HL-60 (cell line): ENCODE results near the gene NDUFA8.
A peak's percentile ranks its signal among the peaks of the same experiment; 100 is the strongest.

ENCODE experiments used
- DNase-seq, 2 experiments: peaks; one replicate each; pipeline ENCODE4 v3.0.0-alpha.2; 2010 to 2020; ENCODE audit warnings: low read depth in 1 of 2, low spot score in 1 of 2
- H3K27ac ChIP-seq: fragments of 250-450 bp; sonication (Bioruptor Pico); replicated peaks from 2 replicates; pipeline ENCODE4 v1.5.1; 2020; ENCODE audit warnings: mild to moderate bottlenecking, moderate library complexity
- H3K27me3 ChIP-seq: fragments of 250-450 bp; sonication (Bioruptor Pico); 2 replicates; pipeline ENCODE4 v1.5.1; 2021; ENCODE audit warnings: mild to moderate bottlenecking, moderate library complexity; ENCODE audit not compliant: insufficient read depth, poor library complexity, severe bottlenecking
- H3K4me3 ChIP-seq: replicated peaks from 2 replicates; pipeline ENCODE4 v1.5.1; 2011; ENCODE audit warnings: mild to moderate bottlenecking, control low read depth, low read length; ENCODE audit not compliant: insufficient read depth
- GABPA ChIP-seq: IDR thresholded peaks from 2 replicates; pipeline ENCODE4 v1.6.1; 2012; ENCODE audit warnings: low read depth
- POLR2AphosphoS5 ChIP-seq: IDR thresholded peaks from 2 replicates; pipeline ENCODE4 v1.6.1; 2012; ENCODE audit warnings: low read depth
- SPI1 ChIP-seq: IDR thresholded peaks from 2 replicates; pipeline ENCODE4 v1.6.1; 2012; ENCODE audit warnings: low read depth, mild to moderate bottlenecking, borderline replicate concordance
- TF ChIP-seq, protein P1 (sequence below): IDR thresholded peaks from 2 replicates; pipeline ENCODE4 v1.6.1; 2012; ENCODE audit warnings: low read depth; ENCODE audit not compliant: insufficient replicate concordance
- TF ChIP-seq, protein P2 (sequence below): IDR thresholded peaks from one replicate; pipeline ENCODE4 v1.5.1; 2011; ENCODE audit warnings: low read length, control low read depth, inconsistent platforms; ENCODE audit not compliant: insufficient read depth

NDUFA8 gene

DNA sequence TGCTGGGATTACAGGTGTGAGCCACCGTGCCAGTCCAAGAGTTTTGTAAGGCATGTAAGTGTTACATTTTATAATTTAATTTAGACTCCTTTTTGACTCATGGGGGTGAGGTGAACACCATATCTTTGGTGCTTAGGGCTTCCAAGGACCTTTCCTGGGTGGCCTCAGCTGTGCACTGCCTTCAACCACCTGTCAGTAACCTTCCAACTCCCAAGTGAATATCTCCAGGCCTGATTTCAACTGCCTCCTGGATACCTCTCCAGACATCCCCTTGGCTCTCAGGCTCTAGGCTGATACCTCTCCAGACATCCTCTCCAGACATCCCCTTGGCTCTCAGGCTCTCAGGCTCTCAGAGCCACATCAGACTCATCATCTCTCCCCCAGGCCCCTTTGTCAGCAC, 35.5 kb downstream of the NDUFA8 start:
- no peak for DNase-seq
- no peak overlapping the region for H3K4me3 ChIP-seq
- H3K27me3 ChIP-seq, result peaks cover 17% of the 10 kb centered on the region
- no peak for TF ChIP-seq GABPA
- TF ChIP-seq SPI1, result no peak
- TF ChIP-seq, protein P1, sequence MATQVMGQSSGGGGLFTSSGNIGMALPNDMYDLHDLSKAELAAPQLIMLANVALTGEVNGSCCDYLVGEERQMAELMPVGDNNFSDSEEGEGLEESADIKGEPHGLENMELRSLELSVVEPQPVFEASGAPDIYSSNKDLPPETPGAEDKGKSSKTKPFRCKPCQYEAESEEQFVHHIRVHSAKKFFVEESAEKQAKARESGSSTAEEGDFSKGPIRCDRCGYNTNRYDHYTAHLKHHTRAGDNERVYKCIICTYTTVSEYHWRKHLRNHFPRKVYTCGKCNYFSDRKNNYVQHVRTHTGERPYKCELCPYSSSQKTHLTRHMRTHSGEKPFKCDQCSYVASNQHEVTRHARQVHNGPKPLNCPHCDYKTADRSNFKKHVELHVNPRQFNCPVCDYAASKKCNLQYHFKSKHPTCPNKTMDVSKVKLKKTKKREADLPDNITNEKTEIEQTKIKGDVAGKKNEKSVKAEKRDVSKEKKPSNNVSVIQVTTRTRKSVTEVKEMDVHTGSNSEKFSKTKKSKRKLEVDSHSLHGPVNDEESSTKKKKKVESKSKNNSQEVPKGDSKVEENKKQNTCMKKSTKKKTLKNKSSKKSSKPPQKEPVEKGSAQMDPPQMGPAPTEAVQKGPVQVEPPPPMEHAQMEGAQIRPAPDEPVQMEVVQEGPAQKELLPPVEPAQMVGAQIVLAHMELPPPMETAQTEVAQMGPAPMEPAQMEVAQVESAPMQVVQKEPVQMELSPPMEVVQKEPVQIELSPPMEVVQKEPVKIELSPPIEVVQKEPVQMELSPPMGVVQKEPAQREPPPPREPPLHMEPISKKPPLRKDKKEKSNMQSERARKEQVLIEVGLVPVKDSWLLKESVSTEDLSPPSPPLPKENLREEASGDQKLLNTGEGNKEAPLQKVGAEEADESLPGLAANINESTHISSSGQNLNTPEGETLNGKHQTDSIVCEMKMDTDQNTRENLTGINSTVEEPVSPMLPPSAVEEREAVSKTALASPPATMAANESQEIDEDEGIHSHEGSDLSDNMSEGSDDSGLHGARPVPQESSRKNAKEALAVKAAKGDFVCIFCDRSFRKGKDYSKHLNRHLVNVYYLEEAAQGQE, result no peak
- no peak overlapping the region for H3K27ac ChIP-seq

DNA sequence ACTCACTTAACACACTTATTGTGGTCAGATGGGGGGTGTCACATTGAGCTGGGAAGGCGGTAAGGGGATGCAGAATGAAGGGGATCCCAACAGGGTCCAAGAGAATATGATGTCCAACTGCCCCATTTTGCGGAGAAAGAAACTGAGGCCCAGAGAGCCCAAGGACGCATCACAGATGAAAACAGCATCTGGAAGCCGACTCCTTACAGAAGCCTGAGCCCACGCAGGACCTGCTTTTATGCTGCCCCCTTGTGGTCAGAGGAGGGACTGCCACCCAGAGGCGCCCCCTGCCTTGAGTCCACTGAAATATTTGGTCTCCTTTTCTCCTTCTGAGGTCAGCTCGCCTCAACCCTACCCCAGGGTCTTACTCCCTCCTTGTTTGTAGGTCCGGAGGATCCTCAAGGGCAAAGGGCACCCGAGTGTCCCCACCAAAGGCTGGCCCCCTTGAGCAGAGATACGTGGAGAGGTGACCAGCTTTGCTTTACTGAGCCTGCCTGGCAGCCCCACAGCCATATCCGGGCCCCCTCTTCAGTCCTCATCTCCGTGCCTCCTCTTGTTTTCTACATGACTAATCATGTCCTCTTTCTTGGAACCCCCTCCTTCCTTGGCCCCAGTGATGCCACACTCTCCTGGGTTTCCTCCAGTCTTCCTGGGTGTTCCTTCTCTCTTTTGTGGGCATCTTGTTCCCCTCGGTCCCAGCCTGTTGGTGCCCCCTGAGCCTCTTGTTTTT, 36.5 kb downstream of the NDUFA8 start:
- H3K27ac ChIP-seq, result no peak overlapping the region
- H3K4me3 ChIP-seq, result no peak overlapping the region
- TF ChIP-seq, protein P2, sequence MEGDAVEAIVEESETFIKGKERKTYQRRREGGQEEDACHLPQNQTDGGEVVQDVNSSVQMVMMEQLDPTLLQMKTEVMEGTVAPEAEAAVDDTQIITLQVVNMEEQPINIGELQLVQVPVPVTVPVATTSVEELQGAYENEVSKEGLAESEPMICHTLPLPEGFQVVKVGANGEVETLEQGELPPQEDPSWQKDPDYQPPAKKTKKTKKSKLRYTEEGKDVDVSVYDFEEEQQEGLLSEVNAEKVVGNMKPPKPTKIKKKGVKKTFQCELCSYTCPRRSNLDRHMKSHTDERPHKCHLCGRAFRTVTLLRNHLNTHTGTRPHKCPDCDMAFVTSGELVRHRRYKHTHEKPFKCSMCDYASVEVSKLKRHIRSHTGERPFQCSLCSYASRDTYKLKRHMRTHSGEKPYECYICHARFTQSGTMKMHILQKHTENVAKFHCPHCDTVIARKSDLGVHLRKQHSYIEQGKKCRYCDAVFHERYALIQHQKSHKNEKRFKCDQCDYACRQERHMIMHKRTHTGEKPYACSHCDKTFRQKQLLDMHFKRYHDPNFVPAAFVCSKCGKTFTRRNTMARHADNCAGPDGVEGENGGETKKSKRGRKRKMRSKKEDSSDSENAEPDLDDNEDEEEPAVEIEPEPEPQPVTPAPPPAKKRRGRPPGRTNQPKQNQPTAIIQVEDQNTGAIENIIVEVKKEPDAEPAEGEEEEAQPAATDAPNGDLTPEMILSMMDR, result peak; percentile 99
- TF ChIP-seq GABPA, result no peak
- H3K27me3 ChIP-seq, result peaks cover 14% of the 10 kb centered on the region
- peak; percentile 56 to 69 for DNase-seq

DNA sequence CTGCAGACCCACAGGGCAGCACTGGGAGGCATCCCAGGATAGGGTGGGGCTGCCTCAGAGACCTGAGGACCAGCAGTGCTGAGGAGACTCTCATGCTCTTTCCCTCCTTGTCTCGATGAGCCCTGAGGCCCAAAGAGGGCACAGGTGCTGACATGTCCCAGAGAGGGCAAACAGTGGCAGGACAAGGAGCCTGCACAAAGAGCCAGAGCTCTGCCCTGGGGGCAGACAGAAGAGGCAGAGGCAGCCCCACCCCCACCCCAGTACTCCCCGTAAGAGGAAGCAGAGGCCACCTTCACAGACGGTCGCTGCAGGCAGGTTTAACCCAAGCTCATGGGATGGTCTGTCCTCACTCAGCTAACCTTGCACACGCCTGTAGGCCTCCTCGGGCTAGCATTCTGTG, 37.1 kb downstream of the NDUFA8 start:
- no peak overlapping the region for H3K4me3 ChIP-seq
- TF ChIP-seq, protein P1, result no peak
- TF ChIP-seq, protein P2, result no peak
- no peak for TF ChIP-seq GABPA
- TF ChIP-seq SPI1, result no peak
- TF ChIP-seq POLR2AphosphoS5, result no peak
- H3K27ac ChIP-seq, result no peak overlapping the region
- peaks cover 14% of the 10 kb centered on the region for H3K27me3 ChIP-seq
- DNase-seq, result peak in 1 of 2 experiments; percentile 9

DNA sequence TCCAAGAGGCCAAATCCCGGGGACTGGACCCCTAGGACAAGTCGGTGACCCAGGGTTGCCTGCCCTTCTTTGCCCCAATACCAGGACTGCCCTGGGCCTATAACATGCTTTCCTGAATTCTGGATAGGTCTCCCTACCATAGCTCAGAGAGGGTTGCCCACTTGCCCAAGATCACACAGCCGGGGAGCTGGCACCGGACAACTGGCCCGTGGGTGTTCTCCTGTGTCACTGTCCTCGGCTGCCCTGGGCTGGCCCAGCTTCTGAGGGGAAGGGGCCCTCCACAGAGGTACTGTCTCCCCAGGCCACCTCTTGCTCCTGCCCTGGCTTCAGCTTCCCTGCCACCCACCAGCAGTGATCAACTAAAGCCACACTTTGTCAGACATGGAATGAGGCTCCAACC, 37.6 kb downstream of the NDUFA8 start:
- DNase-seq, result no peak
- Histone ChIP-seq H3K4me3 (no peak overlapping the region), H3K27me3 (peaks cover 9% of the 10 kb centered on the region), H3K27ac (no peak overlapping the region)
- TF ChIP-seq SPI1, result no peak
- TF ChIP-seq, protein P1, result no peak
